HL-60 (cell line): ENCODE measurements around the gene MBD3L3.

Experiments used
- CTCF ChIP-seq: IDR thresholded peaks from one replicate; pipeline ENCODE4 v1.5.1; 2011; ENCODE audit warnings: low read length, control low read depth, inconsistent platforms; ENCODE audit not compliant: insufficient read depth
- GABPA ChIP-seq: IDR thresholded peaks from 2 replicates; pipeline ENCODE4 v1.6.1; 2012; ENCODE audit warnings: low read depth
- POLR2AphosphoS5 ChIP-seq: IDR thresholded peaks from 2 replicates; pipeline ENCODE4 v1.6.1; 2012; ENCODE audit warnings: low read depth
- REST ChIP-seq: IDR thresholded peaks from 2 replicates; pipeline ENCODE4 v1.6.1; 2012; ENCODE audit warnings: low read depth; ENCODE audit not compliant: insufficient replicate concordance
- SPI1 ChIP-seq: IDR thresholded peaks from 2 replicates; pipeline ENCODE4 v1.6.1; 2012; ENCODE audit warnings: low read depth, mild to moderate bottlenecking, borderline replicate concordance

- TF ChIP-seq CTCF, result no peak
- TF ChIP-seq REST, result no peak
- TF ChIP-seq POLR2AphosphoS5, result no peak
- TF ChIP-seq GABPA, result no peak
- no peak for TF ChIP-seq SPI1
Observed at GRCh38 chr19:7101498-7102253, 43.2 kb upstream of the MBD3L3 start.
